ENCODE results near the gene SCAF4.
"Not testable (repeated sequence)": the region's sequence is repeated elsewhere in the genome, so short reads cannot be mapped to it uniquely, and the experiment has no call there.

SCAF4 gene

DNA sequence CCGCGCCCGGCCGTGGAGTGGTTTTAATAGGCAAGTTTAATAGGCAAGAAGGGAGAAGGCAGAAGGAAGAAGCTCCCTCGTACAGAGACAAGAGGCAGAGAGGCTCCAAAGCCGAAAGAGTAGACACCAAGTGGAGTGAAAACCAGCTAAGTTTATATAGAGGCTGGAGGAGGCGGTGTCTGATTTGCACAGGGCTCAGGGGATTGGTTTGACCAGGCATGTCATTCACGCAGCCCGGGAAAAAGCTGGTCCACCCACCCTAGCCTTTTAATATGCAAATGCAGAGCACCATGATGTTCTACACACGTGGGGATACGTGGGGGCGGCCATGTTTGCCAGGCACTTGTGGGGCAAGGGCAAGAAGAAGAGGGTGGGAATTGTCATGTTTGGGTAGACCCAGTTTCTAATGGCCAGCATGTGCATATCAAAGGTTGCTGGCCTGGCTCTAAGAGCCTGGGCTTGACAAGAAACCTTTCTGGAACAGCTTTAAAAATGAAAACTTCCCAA, 90.4 kb downstream of the SCAF4 start:
- H3K9me3 ChIP-seq (ENCODE audit: insufficient read depth, low read depth, low read length) = 0 out of 2 replicates have a peak, but pooled peaks cover 7% of the 10 kb centered on the region
- no peak overlapping the region for H3K4me2 ChIP-seq (ENCODE audit: low read depth, low read length, poor library complexity, severe bottlenecking)
- no peaks in the 10 kb centered on the region for H3K9me2 ChIP-seq (replicated peaks; ENCODE audit: low read depth, low read length)
- no peak overlapping the region for H3K4me3 ChIP-seq (ENCODE audit: low read length, poor library complexity, severe bottlenecking)
- no peaks in the 10 kb centered on the region for H3K79me2 ChIP-seq (ENCODE audit: insufficient read depth, low read length)
- no peaks in the 10 kb centered on the region for H3F3A ChIP-seq (ENCODE audit: low read depth)
- H3K9ac ChIP-seq (ENCODE audit: low read depth, low read length, poor library complexity, severe bottlenecking) = no peak overlapping the region
- no peaks in the 10 kb centered on the region for H3K27me3 ChIP-seq (ENCODE audit: insufficient read depth, low read length, poor library complexity, severe bottlenecking)
- no peaks in the 10 kb centered on the region for H4K20me1 ChIP-seq (ENCODE audit: insufficient read depth, low read length, poor library complexity, severe bottlenecking)
- no peak overlapping the region for H2AFZ ChIP-seq (ENCODE audit: low read length)
- no peak for TF ChIP-seq EZH2phosphoT487 (IDR thresholded peaks at IDR 0.05; ENCODE audit: borderline replicate concordance)
- TF ChIP-seq, protein P1, sequence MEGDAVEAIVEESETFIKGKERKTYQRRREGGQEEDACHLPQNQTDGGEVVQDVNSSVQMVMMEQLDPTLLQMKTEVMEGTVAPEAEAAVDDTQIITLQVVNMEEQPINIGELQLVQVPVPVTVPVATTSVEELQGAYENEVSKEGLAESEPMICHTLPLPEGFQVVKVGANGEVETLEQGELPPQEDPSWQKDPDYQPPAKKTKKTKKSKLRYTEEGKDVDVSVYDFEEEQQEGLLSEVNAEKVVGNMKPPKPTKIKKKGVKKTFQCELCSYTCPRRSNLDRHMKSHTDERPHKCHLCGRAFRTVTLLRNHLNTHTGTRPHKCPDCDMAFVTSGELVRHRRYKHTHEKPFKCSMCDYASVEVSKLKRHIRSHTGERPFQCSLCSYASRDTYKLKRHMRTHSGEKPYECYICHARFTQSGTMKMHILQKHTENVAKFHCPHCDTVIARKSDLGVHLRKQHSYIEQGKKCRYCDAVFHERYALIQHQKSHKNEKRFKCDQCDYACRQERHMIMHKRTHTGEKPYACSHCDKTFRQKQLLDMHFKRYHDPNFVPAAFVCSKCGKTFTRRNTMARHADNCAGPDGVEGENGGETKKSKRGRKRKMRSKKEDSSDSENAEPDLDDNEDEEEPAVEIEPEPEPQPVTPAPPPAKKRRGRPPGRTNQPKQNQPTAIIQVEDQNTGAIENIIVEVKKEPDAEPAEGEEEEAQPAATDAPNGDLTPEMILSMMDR (conservative IDR thresholded peaks at IDR 0.05; ENCODE audit: low read length) = no peak
- no peaks in the 10 kb centered on the region for H3K4me1 ChIP-seq (ENCODE audit: insufficient read depth, low read length, poor library complexity, severe bottlenecking)
- no peaks in the 10 kb centered on the region for H3K36me3 ChIP-seq (ENCODE audit: insufficient read depth, low read length)

GRCh38 chr21:31636874-31637273, 95.0 kb downstream of the SCAF4 start:
- Histone ChIP-seq H3K9me3 (ENCODE audit: insufficient read depth, low read depth, low read length) (0 out of 2 replicates have a peak, but pooled peaks cover 7% of the 10 kb centered on the region), H3K4me3 (ENCODE audit: low read length, poor library complexity, severe bottlenecking) (no peak overlapping the region), H3K4me1 (ENCODE audit: insufficient read depth, low read length, poor library complexity, severe bottlenecking) (no peaks in the 10 kb centered on the region), H4K20me1 (ENCODE audit: insufficient read depth, low read length, poor library complexity, severe bottlenecking) (no peaks in the 10 kb centered on the region), H3F3A (ENCODE audit: low read depth) (no peaks in the 10 kb centered on the region), H3K9me2 (replicated peaks; ENCODE audit: low read depth, low read length) (no peaks in the 10 kb centered on the region), H2AFZ (ENCODE audit: low read length) (no peak overlapping the region), H3K36me3 (ENCODE audit: insufficient read depth, low read length) (no peaks in the 10 kb centered on the region), H3K4me2 (ENCODE audit: low read depth, low read length, poor library complexity, severe bottlenecking) (no peak overlapping the region), H3K27me3 (ENCODE audit: insufficient read depth, low read length, poor library complexity, severe bottlenecking) (no peaks in the 10 kb centered on the region), H3K79me2 (ENCODE audit: insufficient read depth, low read length) (no peaks in the 10 kb centered on the region), H3K9ac (ENCODE audit: low read depth, low read length, poor library complexity, severe bottlenecking) (no peak overlapping the region)
- no peak for TF ChIP-seq EZH2phosphoT487 (IDR thresholded peaks at IDR 0.05; ENCODE audit: borderline replicate concordance)
- TF ChIP-seq, protein P1 (conservative IDR thresholded peaks at IDR 0.05; ENCODE audit: low read length) = no peak

- H3K9me3 ChIP-seq (ENCODE audit: insufficient read depth, low read depth, low read length) = 0 out of 2 replicates have a peak, but pooled peaks cover 7% of the 10 kb centered on the region
- H3F3A ChIP-seq (ENCODE audit: low read depth) = no peaks in the 10 kb centered on the region
- no peak overlapping the region for H3K4me3 ChIP-seq (ENCODE audit: low read length, poor library complexity, severe bottlenecking)
- H3K9ac ChIP-seq (ENCODE audit: low read depth, low read length, poor library complexity, severe bottlenecking) = peak overlapping the region; percentile 36
- no peaks in the 10 kb centered on the region for H3K79me2 ChIP-seq (ENCODE audit: insufficient read depth, low read length)
- H3K9me2 ChIP-seq (replicated peaks; ENCODE audit: low read depth, low read length) = no peaks in the 10 kb centered on the region
- H4K20me1 ChIP-seq (ENCODE audit: insufficient read depth, low read length, poor library complexity, severe bottlenecking) = no peaks in the 10 kb centered on the region
- no peaks in the 10 kb centered on the region for H3K27me3 ChIP-seq (ENCODE audit: insufficient read depth, low read length, poor library complexity, severe bottlenecking)
- no peaks in the 10 kb centered on the region for H3K36me3 ChIP-seq (ENCODE audit: insufficient read depth, low read length)
- TF ChIP-seq EZH2phosphoT487 (IDR thresholded peaks at IDR 0.05; ENCODE audit: borderline replicate concordance) = no peak
- TF ChIP-seq, protein P1 (conservative IDR thresholded peaks at IDR 0.05; ENCODE audit: low read length) = no peak
- no peaks in the 10 kb centered on the region for H3K4me1 ChIP-seq (ENCODE audit: insufficient read depth, low read length, poor library complexity, severe bottlenecking)
- H2AFZ ChIP-seq (ENCODE audit: low read length) = no peak overlapping the region
- no peak overlapping the region for H3K4me2 ChIP-seq (ENCODE audit: low read depth, low read length, poor library complexity, severe bottlenecking)
Measured at GRCh38 chr21:31634993-31635392, 96.9 kb downstream of the SCAF4 start.

- not testable (repeated sequence) for H3K4me1 ChIP-seq (ENCODE audit: insufficient read depth, low read length, poor library complexity, severe bottlenecking); H3K9ac ChIP-seq (ENCODE audit: low read depth, low read length, poor library complexity, severe bottlenecking); H3K4me2 ChIP-seq (ENCODE audit: low read depth, low read length, poor library complexity, severe bottlenecking); H3K79me2 ChIP-seq (ENCODE audit: insufficient read depth, low read length); H3K9me3 ChIP-seq (ENCODE audit: insufficient read depth, low read depth, low read length); H3K9me2 ChIP-seq (replicated peaks; ENCODE audit: low read depth, low read length); H3K4me3 ChIP-seq (ENCODE audit: low read length, poor library complexity, severe bottlenecking); H3K27me3 ChIP-seq (ENCODE audit: insufficient read depth, low read length, poor library complexity, severe bottlenecking); H4K20me1 ChIP-seq (ENCODE audit: insufficient read depth, low read length, poor library complexity, severe bottlenecking); H3K36me3 ChIP-seq (ENCODE audit: insufficient read depth, low read length); H3F3A ChIP-seq (ENCODE audit: low read depth); H2AFZ ChIP-seq (ENCODE audit: low read length)
Measured at GRCh38 chr21:31631881-31632280, 100.0 kb downstream of the SCAF4 start.

All from Loucy (cell line).